ENCODE measurements around the gene LILRB3. TPM values are rescaled to one million over a fixed set of nuclear protein-coding genes. Genes with fewer than 3 reads are reported as not detected.

Gene LILRB3
- total and polyA plus RNA-seq, 2 experiments from 2014 or later, result not detected

DNA sequence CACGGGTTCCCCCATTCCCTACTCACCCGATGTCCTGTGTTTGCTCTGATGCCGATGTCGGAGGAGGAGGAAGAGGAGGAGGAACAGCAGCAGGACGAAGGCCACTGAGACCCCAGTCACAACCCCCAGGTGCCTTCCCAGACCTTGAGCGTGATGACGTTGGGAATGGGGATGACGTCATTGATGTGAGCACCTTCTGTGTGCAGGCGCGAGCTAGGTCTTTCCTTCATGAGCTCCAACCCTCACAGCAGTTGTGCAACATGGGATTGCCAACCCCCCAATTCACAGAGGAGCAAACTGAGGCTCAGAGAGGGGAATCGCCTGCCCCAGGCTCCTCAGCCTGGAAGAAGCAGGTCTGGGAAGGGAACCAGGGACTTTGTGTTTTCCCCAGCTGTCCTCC, 30.0 kb upstream of the LILRB3 start (continued):
- TF ChIP-seq ZNF462 (CRISPR knock-in tag; IDR thresholded peaks at IDR 0.05) (no peak), EZH2 (IDR thresholded peaks at IDR 0.05; ENCODE audit: low read depth, unreplicated experiment) (no peak), ZNF114 (CRISPR knock-in tag; IDR thresholded peaks at IDR 0.05) (no peak), NANOG (IDR thresholded peaks at IDR 0.05; ENCODE audit: borderline replicate concordance) (no peak), CREB1 (CRISPR knock-in tag; IDR thresholded peaks at IDR 0.05; ENCODE audit: low read depth) (no peak), JUNB (IDR thresholded peaks at IDR 0.05; ENCODE audit: unreplicated experiment) (no peak), ZNF331 (CRISPR knock-in tag; IDR thresholded peaks at IDR 0.05; ENCODE audit: low read depth) (no peak), POLR2AphosphoS5 (IDR thresholded peaks at IDR 0.05; ENCODE audit: low read depth) (no peak), STAT1 (IDR thresholded peaks at IDR 0.05; ENCODE audit: unreplicated experiment) (no peak)
- TF ChIP-seq, protein P1, sequence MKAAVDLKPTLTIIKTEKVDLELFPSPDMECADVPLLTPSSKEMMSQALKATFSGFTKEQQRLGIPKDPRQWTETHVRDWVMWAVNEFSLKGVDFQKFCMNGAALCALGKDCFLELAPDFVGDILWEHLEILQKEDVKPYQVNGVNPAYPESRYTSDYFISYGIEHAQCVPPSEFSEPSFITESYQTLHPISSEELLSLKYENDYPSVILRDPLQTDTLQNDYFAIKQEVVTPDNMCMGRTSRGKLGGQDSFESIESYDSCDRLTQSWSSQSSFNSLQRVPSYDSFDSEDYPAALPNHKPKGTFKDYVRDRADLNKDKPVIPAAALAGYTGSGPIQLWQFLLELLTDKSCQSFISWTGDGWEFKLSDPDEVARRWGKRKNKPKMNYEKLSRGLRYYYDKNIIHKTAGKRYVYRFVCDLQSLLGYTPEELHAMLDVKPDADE (IDR thresholded peaks at IDR 0.05), result no peak
- TF ChIP-seq, protein P2, sequence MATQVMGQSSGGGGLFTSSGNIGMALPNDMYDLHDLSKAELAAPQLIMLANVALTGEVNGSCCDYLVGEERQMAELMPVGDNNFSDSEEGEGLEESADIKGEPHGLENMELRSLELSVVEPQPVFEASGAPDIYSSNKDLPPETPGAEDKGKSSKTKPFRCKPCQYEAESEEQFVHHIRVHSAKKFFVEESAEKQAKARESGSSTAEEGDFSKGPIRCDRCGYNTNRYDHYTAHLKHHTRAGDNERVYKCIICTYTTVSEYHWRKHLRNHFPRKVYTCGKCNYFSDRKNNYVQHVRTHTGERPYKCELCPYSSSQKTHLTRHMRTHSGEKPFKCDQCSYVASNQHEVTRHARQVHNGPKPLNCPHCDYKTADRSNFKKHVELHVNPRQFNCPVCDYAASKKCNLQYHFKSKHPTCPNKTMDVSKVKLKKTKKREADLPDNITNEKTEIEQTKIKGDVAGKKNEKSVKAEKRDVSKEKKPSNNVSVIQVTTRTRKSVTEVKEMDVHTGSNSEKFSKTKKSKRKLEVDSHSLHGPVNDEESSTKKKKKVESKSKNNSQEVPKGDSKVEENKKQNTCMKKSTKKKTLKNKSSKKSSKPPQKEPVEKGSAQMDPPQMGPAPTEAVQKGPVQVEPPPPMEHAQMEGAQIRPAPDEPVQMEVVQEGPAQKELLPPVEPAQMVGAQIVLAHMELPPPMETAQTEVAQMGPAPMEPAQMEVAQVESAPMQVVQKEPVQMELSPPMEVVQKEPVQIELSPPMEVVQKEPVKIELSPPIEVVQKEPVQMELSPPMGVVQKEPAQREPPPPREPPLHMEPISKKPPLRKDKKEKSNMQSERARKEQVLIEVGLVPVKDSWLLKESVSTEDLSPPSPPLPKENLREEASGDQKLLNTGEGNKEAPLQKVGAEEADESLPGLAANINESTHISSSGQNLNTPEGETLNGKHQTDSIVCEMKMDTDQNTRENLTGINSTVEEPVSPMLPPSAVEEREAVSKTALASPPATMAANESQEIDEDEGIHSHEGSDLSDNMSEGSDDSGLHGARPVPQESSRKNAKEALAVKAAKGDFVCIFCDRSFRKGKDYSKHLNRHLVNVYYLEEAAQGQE (IDR thresholded peaks at IDR 0.05; ENCODE audit: unreplicated experiment), result no peak

All from GM23338 (cell line).